NCI-H69 (cell line): Measurements from ENCODE around the gene NT5C3A.
"Not testable (repeated sequence)": the region's sequence is repeated elsewhere in the genome, so short reads cannot be mapped to it uniquely, and the experiment has no call there.

Source experiments
- DNase-seq: peaks from one replicate; lab custom pipeline; 2025; lab: John Stamatoyannopoulos, UW

Gene NT5C3A

GRCh38 chr7:33041631-33042428 is 20.7 kb downstream of the NT5C3A start:
- DNase-seq = no peak

GRCh38 chr7:33040803-33041516 is 21.6 kb downstream of the NT5C3A start:
- no peak for DNase-seq

GRCh38 chr7:33039903-33040292 is 22.7 kb downstream of the NT5C3A start:
- no peak for DNase-seq

- no peak for DNase-seq
These were observed 23.2 kb downstream of the NT5C3A start for GRCh38 chr7:33039257-33039902.

- no peak for DNase-seq
These were observed 23.9 kb downstream of the NT5C3A start for GRCh38 chr7:33038639-33039038.

GRCh38 chr7:33035776-33036175 is 26.8 kb downstream of the NT5C3A start:
- no peak for DNase-seq

- DNase-seq = no peak
These were observed 38.3 kb downstream of the NT5C3A start for GRCh38 chr7:33024189-33024757.

GRCh38 chr7:33012364-33012763 is 50.2 kb downstream of the NT5C3A start:
- no peak for DNase-seq

- DNase-seq = no peak
These were observed 52.8 kb downstream of the NT5C3A start for GRCh38 chr7:33009734-33010133.

GRCh38 chr7:33005690-33006089 is 56.9 kb downstream of the NT5C3A start:
- not testable (repeated sequence) for DNase-seq

GRCh38 chr7:33005193-33005592 is 57.4 kb downstream of the NT5C3A start:
- DNase-seq = not testable (repeated sequence)

GRCh38 chr7:33004104-33004616 is 58.4 kb downstream of the NT5C3A start:
- not testable (repeated sequence) for DNase-seq

GRCh38 chr7:33003111-33003510 is 59.5 kb downstream of the NT5C3A start:
- peak; percentile 27 for DNase-seq

- not testable (repeated sequence) for DNase-seq
These were observed 63.2 kb downstream of the NT5C3A start for GRCh38 chr7:32999380-32999779.

- DNase-seq = peak; percentile 85
These were observed 64.0 kb downstream of the NT5C3A start for GRCh38 chr7:32998361-32999171.

- not testable (repeated sequence) for DNase-seq
These were observed 64.6 kb downstream of the NT5C3A start for GRCh38 chr7:32997956-32998355.

- DNase-seq = not testable (repeated sequence)
These were observed 69.8 kb downstream of the NT5C3A start for GRCh38 chr7:32992750-32993149.

- not testable (repeated sequence) for DNase-seq
These were observed 70.4 kb downstream of the NT5C3A start for GRCh38 chr7:32991975-32992700.

- not testable (repeated sequence) for DNase-seq
These were observed 71.4 kb downstream of the NT5C3A start for GRCh38 chr7:32991068-32991585.

- peak; percentile 16 for DNase-seq
These were observed 74.4 kb downstream of the NT5C3A start for GRCh38 chr7:32988148-32988547.
